CD4-positive, alpha-beta T cell treated with Interleukin-10 for 1 hour (primary cell): ENCODE measurements around the gene TBC1D24.
"Not testable (repeated sequence)": the region's sequence is repeated elsewhere in the genome, so short reads cannot be mapped to it uniquely, and the experiment has no call there.

Experiments
- DNase-seq: peaks from one replicate; pipeline ENCODE4 v3.0.0-alpha.2; 2020

TBC1D24 gene

DNA sequence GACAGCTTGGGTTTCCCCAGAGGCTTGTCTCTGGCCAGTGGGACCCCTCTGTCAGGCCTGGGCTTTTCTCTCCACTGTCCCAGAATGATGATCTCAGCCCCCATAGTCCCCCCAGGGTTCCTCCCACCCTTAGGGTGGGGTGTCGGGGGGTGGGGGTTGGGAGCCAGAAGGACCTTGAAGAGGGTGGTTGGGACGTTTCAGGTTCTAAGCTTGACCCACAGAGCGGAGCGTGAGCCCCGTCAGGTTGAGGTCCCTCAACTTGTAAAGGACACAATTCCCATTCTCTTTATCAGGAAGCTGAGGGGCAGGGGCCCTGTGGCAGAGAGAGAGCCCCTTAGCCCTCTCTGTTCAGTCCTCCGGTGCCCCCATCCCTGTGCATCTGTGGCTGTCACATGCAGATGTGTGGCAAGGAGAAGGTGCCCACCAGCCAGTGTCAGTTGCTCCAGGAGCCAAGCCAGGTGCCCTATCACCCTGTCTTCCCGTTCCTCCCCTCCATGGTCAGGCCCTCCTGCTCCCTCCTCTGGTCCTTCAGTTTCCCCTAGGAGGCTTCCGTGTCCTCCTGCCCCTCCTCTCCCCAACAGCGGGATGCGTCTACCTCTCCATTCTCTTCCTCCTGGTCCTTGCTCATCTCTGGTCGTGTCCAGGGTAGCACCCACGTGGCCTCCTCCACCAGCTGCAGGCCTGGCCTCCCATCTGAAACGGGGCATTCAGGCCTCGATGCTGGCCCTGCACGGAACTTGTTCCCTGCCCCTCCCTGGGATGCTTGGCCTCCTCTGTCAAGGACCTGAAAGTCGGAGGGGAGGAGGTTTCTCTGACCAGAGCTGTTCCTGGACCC lies 5.3 kb upstream of the TBC1D24 start:
- no peak for DNase-seq

- no peak for DNase-seq
Observed at GRCh38 chr16:2470234-2470601, 4.7 kb upstream of the TBC1D24 start.

DNA sequence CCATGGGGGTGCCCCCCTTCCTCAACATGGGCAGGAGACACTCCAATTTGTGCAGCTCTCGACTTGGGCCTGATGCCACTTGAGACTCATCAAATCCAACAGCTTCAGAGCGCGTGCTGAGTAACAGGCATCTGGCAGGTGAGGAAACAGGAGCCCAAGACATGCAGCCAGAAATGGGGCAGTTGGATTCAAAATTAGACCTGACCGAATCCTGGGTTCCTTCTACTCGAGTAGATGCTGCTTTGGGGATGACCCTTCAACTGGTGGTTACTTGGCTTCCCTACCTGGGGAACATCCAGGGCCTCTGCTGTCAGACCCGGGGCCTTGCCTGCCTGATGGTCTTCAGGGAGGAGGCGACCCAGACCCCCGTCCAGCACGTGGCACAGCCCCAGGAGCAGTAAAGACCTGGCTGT lies 4.3 kb upstream of the TBC1D24 start:
- DNase-seq: no peak

GRCh38 chr16:2471016-2471652 lies 3.8 kb upstream of the TBC1D24 start, which contains the start of gene NTN3:
TSS of gene NTN3 (plus strand) at chr16:2471297. CDS start at chr16:2471702, 405 bp downstream.
- no peak for DNase-seq

GRCh38 chr16:2471653-2472487 lies 3.1 kb upstream of the TBC1D24 start:
- no peak for DNase-seq

DNA sequence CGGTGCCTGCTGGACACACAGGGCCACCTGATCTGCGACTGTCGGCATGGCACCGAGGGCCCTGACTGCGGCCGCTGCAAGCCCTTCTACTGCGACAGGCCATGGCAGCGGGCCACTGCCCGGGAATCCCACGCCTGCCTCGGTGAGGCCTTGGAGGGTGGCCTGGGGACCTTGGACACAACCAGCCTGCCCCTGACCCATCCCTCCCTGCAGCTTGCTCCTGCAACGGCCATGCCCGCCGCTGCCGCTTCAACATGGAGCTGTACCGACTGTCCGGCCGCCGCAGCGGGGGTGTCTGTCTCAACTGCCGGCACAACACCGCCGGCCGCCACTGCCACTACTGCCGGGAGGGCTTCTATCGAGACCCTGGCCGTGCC lies 2.5 kb upstream of the TBC1D24 start:
- no peak for DNase-seq

- no peak for DNase-seq
Observed at GRCh38 chr16:2472885-2473445, 2.0 kb upstream of the TBC1D24 start.

GRCh38 chr16:2473446-2473926 lies 1.4 kb upstream of the TBC1D24 start:
- DNase-seq: peak; percentile 40

GRCh38 chr16:2473999-2474876 lies 689 bp upstream of the TBC1D24 start:
- peak; percentile 68 for DNase-seq

DNA sequence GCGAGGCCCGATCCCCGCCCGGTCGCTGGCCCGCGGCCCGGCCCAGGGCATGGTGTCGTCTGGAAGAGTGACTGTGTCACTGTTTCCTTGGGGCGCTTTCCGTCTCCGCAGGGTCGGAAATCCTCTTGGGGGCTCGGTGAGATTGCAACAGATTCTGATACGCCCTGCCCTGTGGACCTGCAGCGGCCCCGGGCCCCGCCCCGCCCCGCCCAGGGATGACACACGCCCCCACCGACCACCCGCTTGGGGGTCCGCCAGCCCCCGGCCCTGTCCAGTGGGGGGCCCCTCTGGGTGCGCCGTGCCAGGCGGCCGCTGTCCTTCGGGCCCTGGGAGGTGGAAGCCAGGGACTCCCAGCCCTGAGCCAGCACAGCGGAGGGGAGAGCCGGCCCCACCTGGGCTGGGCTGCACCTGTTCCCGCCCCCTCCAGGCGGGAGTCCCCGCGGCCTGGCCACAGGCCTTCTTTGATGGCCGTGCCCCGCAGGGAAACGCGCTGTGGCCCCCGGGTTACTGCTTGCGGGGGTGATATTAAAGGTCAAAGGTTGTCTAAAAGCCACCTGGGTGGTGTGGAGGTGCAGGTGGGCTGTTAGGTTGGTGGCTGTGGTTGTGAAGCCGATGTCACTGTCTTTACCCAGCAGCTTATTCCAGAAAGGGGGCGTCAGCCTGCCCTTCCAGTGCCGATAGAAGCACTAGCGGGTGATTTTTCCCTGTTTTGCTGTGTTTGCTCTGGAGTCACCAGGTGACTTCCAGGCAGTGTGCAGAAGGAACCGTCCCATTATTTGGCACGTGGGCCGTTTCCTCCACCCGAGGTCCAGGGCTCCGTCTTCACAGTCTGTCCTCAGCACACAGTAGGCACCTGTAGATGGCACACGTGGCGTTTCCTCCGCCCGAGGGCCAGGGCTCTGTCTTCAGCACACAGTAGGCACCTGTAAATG lies 752 bp downstream of the TBC1D24 start:
- DNase-seq: peak; percentile 37

DNA sequence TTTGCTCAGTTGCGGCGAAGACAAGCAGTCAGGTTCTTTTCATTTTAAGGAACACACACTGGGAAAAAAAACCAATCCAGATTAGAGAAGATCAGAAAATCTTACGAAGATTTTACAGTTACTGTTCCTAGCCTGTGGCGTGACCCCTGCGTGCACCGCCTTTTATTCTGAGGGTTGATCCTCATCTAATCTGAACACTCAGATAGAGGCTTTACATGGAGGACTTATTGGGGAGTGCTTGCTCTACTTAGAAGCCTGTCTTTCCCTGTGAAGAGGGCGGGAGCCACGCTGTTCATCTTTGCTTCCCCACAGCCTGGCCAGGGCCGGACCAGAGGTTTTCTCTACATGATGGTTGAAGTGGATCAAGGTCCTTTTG lies 1.4 kb downstream of the TBC1D24 start:
- no peak for DNase-seq

GRCh38 chr16:2476741-2477140 lies 1.8 kb downstream of the TBC1D24 start:
- no peak for DNase-seq

- no peak for DNase-seq
Observed at GRCh38 chr16:2477327-2477726, 2.4 kb downstream of the TBC1D24 start.

DNA sequence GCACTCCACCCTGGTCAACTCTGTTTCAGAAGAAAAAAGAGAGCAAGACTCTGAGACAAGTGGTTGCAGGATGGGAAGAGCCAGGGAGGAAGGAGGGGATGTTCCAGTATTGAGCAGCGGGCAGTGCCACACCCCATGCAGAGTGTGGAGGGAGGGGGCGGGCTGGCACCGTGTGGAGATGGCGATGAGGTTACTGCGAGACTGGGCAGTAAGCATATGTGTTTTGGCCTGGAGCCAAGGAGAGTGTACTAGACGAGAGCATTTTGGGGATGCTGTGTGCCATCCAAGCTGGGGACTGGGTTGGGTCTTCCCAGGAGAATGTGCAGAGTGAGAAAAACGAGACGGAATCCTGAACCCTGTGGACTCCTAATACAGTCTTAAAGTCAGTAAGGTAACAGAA lies 3.4 kb downstream of the TBC1D24 start:
- no peak for DNase-seq

DNA sequence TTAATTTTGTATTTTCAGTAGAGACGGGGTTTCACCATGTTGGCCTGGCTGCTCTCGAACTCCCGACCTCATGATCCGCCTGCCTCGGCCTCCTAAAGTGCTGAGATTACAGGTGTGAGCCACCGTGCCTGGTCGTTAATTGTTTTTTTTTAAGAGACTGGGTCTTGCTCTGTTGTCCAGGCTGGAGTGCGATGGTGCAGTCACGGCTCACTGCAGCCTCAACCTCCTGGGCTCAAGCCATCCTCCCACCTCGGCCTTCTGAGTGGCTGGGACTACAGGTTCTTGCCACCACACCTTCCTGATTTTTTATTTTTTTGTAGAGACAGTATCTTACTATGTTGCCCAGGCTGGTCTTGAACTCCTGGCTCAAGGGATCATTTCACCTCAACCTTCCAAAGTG lies 5.1 kb downstream of the TBC1D24 start:
- DNase-seq: not testable (repeated sequence)

DNA sequence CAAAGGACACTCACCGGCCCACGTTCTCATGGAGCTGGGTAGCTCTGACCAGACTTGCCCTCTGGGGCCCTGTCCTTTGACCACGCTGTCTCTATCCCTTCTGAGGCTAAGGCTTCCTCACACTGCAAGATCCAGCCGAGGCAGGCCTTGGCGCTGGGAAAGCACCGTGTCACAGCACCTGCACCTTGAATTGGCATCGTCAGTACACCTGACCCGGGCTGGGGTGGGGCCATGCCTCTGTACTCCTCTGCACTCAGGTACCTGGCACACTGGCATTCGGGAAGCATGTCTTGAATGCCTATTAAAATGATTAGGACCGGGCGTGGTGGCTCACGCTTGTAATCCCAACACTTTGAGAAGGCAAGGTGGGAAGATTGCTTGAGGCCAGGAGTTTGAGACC lies 6.0 kb downstream of the TBC1D24 start:
- DNase-seq: no peak

DNA sequence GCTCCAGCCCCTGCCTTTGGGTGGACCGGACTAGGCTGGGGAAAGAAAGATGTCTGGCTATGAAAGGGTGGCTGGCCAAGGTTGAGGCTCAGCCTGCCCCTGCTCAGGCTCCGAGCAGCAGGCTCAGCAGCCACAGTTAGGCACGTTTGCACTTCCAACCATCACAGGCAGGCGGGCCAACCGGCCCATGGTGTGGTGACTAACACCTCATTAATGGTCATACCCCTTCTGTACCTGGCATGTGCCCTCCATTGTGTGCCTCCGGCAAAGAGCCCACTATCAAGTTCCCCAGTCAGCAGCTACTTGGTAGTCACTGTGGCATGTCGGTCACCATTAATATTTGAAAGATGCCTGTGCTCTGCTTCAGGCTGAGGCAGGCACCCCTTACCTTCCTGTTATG lies 6.7 kb downstream of the TBC1D24 start:
- no peak for DNase-seq

DNA sequence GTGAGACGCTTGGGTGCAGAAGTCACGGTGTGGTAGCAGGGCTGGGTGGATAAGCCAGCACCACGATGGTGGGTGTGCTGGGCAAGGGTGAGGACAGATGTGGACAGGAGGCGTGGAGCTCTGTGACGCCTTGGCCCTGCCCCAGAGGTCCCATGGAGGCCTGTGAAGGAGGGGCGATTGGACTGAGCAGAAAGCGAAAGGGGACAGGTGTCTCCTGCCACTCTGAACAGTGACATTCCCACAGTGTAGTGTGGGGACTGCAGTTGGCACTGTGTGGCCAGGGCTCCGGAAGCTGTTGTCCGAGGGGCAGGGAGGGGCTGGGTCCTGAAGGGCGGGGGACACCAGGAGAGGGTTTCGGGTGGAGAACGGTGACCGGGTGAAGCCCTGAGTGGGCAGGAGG lies 7.3 kb downstream of the TBC1D24 start:
- no peak for DNase-seq

GRCh38 chr16:2482708-2483534 lies 8.0 kb downstream of the TBC1D24 start:
- DNase-seq: no peak
